HG02870 (cell line): Measurements from ENCODE around the gene PKM.

Experiments used
- ATAC-seq: cut with Tn5 transposase; IDR thresholded peaks from one replicate; pipeline ENCODE4 v1.9.1; 2021; ENCODE audit warnings: mild to moderate bottlenecking, moderate library complexity; ENCODE audit not compliant: unreplicated experiment

Gene PKM

GRCh38 chr15:72236381-72237003 is 5.5 kb upstream of the PKM start:
- no peak for ATAC-seq

GRCh38 chr15:72235298-72235697 is 4.3 kb upstream of the PKM start:
- ATAC-seq: no peak

GRCh38 chr15:72233769-72234168 is 2.8 kb upstream of the PKM start:
- no peak for ATAC-seq

GRCh38 chr15:72231833-72232478 is 966 bp upstream of the PKM start:
- ATAC-seq: no peak

- ATAC-seq: no peak
These were observed 559 bp downstream of the PKM start for GRCh38 chr15:72230197-72231065.

GRCh38 chr15:72229947-72230196 is 1.1 kb downstream of the PKM start:
- ATAC-seq: no peak

GRCh38 chr15:72229076-72229946 is 1.7 kb downstream of the PKM start:
- ATAC-seq: no peak

- ATAC-seq: no peak
These were observed 3.3 kb downstream of the PKM start for GRCh38 chr15:72227720-72228119.

- ATAC-seq: no peak
These were observed 3.8 kb downstream of the PKM start for GRCh38 chr15:72227192-72227586.

- ATAC-seq: no peak
These were observed 7.7 kb downstream of the PKM start for GRCh38 chr15:72223278-72223677.

GRCh38 chr15:72222393-72222792 is 8.6 kb downstream of the PKM start:
- no peak for ATAC-seq

GRCh38 chr15:72220687-72221086 is 10.3 kb downstream of the PKM start:
- ATAC-seq: no peak

- no peak for ATAC-seq
These were observed 13.8 kb downstream of the PKM start for GRCh38 chr15:72217216-72217615.

- no peak for ATAC-seq
These were observed 14.9 kb downstream of the PKM start for GRCh38 chr15:72216079-72216478.

- ATAC-seq: no peak
These were observed 23.4 kb downstream of the PKM start for GRCh38 chr15:72207558-72208085.

GRCh38 chr15:72206677-72207000 is 24.4 kb downstream of the PKM start:
- ATAC-seq: no peak

GRCh38 chr15:72205896-72206676 is 24.9 kb downstream of the PKM start:
- no peak for ATAC-seq

GRCh38 chr15:72205273-72205672 is 25.7 kb downstream of the PKM start:
- no peak for ATAC-seq

GRCh38 chr15:72203507-72203837 is 27.5 kb downstream of the PKM start:
- ATAC-seq: no peak

- ATAC-seq: no peak
These were observed 28.0 kb downstream of the PKM start for GRCh38 chr15:72202801-72203506.
